Measurements from ENCODE around the gene PABPN1. TPM values are rescaled to one million over a fixed set of nuclear protein-coding genes. Genes with fewer than 3 reads are reported as not detected.
A peak's percentile ranks its signal among the peaks of the same experiment; 100 is the strongest.

The PABPN1 gene
- polyA plus RNA-seq, 1 donor from 2014 or later, result 431 TPM

DNA sequence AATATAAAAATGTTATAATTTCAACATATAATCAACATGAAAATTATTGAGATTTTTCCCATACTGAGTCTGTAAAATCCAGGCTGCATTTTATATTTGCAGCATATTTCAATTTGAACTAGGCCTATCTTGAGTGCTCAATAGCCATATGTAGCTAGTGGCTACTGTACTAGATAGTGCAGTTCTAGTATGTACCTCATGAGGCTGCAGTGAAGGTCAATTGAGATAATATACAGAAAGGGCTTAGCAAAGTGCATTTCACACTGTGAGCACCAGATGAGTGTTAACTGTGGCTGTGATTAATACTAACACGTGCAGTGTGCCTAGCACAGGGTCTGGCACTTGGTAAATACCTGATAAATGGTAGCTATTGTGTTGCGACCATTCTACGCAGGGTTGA, 36.8 kb downstream of the PABPN1 start:
- Histone ChIP-seq H3F3A (ENCODE audit: insufficient read depth, low read length, poor library complexity, severe bottlenecking) (no peaks in the 10 kb centered on the region), H4K20me1 (ENCODE audit: insufficient read depth) (no peaks in the 10 kb centered on the region), H3K4me3 (ENCODE audit: low read length) (no peak overlapping the region), H3K9ac (ENCODE audit: low read length) (no peak overlapping the region), H2AFZ (ENCODE audit: low read depth, low read length) (no peak overlapping the region), H3K79me2 (replicated peaks; ENCODE audit: insufficient read depth, low read length) (peaks cover 6% of the 10 kb centered on the region), H3K9me2 (ENCODE audit: insufficient read depth, low read length) (no peaks in the 10 kb centered on the region), H3K4me2 (ENCODE audit: low read length) (no peak overlapping the region), H3K9me3 (ENCODE audit: low read length) (no peaks in the 10 kb centered on the region), H3K27me3 (ENCODE audit: insufficient read depth, low read depth, low read length) (no peaks in the 10 kb centered on the region), H3K36me3 (ENCODE audit: insufficient read depth, low read length) (no peaks in the 10 kb centered on the region), H3K27ac (ENCODE audit: low read length) (no peak overlapping the region)
- TF ChIP-seq, protein P1, sequence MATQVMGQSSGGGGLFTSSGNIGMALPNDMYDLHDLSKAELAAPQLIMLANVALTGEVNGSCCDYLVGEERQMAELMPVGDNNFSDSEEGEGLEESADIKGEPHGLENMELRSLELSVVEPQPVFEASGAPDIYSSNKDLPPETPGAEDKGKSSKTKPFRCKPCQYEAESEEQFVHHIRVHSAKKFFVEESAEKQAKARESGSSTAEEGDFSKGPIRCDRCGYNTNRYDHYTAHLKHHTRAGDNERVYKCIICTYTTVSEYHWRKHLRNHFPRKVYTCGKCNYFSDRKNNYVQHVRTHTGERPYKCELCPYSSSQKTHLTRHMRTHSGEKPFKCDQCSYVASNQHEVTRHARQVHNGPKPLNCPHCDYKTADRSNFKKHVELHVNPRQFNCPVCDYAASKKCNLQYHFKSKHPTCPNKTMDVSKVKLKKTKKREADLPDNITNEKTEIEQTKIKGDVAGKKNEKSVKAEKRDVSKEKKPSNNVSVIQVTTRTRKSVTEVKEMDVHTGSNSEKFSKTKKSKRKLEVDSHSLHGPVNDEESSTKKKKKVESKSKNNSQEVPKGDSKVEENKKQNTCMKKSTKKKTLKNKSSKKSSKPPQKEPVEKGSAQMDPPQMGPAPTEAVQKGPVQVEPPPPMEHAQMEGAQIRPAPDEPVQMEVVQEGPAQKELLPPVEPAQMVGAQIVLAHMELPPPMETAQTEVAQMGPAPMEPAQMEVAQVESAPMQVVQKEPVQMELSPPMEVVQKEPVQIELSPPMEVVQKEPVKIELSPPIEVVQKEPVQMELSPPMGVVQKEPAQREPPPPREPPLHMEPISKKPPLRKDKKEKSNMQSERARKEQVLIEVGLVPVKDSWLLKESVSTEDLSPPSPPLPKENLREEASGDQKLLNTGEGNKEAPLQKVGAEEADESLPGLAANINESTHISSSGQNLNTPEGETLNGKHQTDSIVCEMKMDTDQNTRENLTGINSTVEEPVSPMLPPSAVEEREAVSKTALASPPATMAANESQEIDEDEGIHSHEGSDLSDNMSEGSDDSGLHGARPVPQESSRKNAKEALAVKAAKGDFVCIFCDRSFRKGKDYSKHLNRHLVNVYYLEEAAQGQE (IDR thresholded peaks at IDR 0.05; ENCODE audit: borderline replicate concordance), result no peak
- TF ChIP-seq, protein P2, sequence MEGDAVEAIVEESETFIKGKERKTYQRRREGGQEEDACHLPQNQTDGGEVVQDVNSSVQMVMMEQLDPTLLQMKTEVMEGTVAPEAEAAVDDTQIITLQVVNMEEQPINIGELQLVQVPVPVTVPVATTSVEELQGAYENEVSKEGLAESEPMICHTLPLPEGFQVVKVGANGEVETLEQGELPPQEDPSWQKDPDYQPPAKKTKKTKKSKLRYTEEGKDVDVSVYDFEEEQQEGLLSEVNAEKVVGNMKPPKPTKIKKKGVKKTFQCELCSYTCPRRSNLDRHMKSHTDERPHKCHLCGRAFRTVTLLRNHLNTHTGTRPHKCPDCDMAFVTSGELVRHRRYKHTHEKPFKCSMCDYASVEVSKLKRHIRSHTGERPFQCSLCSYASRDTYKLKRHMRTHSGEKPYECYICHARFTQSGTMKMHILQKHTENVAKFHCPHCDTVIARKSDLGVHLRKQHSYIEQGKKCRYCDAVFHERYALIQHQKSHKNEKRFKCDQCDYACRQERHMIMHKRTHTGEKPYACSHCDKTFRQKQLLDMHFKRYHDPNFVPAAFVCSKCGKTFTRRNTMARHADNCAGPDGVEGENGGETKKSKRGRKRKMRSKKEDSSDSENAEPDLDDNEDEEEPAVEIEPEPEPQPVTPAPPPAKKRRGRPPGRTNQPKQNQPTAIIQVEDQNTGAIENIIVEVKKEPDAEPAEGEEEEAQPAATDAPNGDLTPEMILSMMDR (IDR thresholded peaks at IDR 0.05; ENCODE audit: poor library complexity, severe bottlenecking), result peak; percentile 15
- no peak for TF ChIP-seq RAD21 (conservative IDR thresholded peaks at IDR 0.05)
- TF ChIP-seq POLR2AphosphoS5 (IDR thresholded peaks at IDR 0.05), result no peak
- TF ChIP-seq MXI1 (conservative IDR thresholded peaks at IDR 0.05; ENCODE audit: poor library complexity, severe bottlenecking), result no peak

DNA sequence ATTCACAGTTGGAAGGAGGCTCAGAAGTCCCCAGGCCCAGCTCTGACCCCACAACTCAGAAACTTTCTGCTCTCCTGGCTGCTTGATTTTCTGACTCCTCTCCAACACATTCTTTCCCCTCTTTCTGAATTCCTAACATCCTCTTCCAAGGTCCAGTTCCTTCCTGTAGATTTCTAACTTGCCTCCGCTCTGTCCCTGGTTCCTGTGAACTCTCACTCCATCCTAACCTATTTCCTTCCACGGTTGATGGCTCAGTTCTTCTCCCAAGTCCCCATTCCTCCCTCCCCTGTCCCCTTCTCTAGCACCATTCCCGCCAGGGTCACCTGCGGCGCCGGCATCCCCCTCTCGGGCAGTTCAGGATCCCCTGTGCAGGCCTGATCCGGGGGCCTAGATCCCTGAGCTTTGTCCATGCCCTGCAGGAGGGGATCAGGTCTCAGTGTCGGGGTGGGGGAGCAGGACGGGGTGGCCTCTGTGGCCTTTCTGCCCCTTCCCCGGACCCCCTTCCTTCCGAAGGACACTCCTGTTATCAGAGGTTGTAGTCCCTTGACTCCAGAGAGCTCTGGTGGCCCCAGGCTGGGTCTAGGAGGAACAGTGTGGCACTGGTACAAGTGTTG, 37.4 kb downstream of the PABPN1 start:
- Histone ChIP-seq H3F3A (ENCODE audit: insufficient read depth, low read length, poor library complexity, severe bottlenecking) (no peaks in the 10 kb centered on the region), H3K4me2 (ENCODE audit: low read length) (no peak overlapping the region), H3K9me2 (ENCODE audit: insufficient read depth, low read length) (no peaks in the 10 kb centered on the region), H3K79me2 (replicated peaks; ENCODE audit: insufficient read depth, low read length) (peaks cover 11% of the 10 kb centered on the region), H3K27me3 (ENCODE audit: insufficient read depth, low read depth, low read length) (no peaks in the 10 kb centered on the region), H2AFZ (ENCODE audit: low read depth, low read length) (no peak overlapping the region), H3K4me3 (ENCODE audit: low read length) (no peak overlapping the region), H4K20me1 (ENCODE audit: insufficient read depth) (no peaks in the 10 kb centered on the region), H3K9me3 (ENCODE audit: low read length) (no peaks in the 10 kb centered on the region), H3K9ac (ENCODE audit: low read length) (no peak overlapping the region), H3K36me3 (ENCODE audit: insufficient read depth, low read length) (no peaks in the 10 kb centered on the region), H3K27ac (ENCODE audit: low read length) (no peak overlapping the region)
- TF ChIP-seq TAF1 (IDR thresholded peaks at IDR 0.05; ENCODE audit: low read depth), result no peak
- TF ChIP-seq EZH2 (IDR thresholded peaks at IDR 0.05; ENCODE audit: borderline replicate concordance, insufficient read depth, low read length, poor library complexity, severe bottlenecking), result no peak
- TF ChIP-seq, protein P1 (IDR thresholded peaks at IDR 0.05; ENCODE audit: borderline replicate concordance), result no peak
- TF ChIP-seq RAD21 (conservative IDR thresholded peaks at IDR 0.05), result no peak
- TF ChIP-seq SMC3 (conservative IDR thresholded peaks at IDR 0.05; ENCODE audit: poor library complexity), result no peak
- no peak for TF ChIP-seq POLR2AphosphoS5 (IDR thresholded peaks at IDR 0.05)
- TF ChIP-seq, protein P2 (IDR thresholded peaks at IDR 0.05; ENCODE audit: poor library complexity, severe bottlenecking), result no peak
- TF ChIP-seq MXI1 (conservative IDR thresholded peaks at IDR 0.05; ENCODE audit: poor library complexity, severe bottlenecking), result no peak

All from neural cell (in vitro differentiated cells).